A172 (cell line): ENCODE measurements around the gene GABBR1. TPM values are rescaled to one million over a fixed set of nuclear protein-coding genes. Genes with fewer than 3 reads are reported as not detected.

Experiments used
- DNase-seq: peaks from one replicate; pipeline ENCODE4 v3.0.0-alpha.2; 2015; ENCODE audit warnings: low spot score
- total RNA-seq: library from RNA; depleted of rRNA; stranded (reverse); fragments of >200 nt; shearing (Covaris generic); gene quantifications from 2 replicates; pipeline ENCODE4 v1.2.3, GENCODE V29; 2014

GABBR1 gene
- total RNA-seq, 1 experiment from 2014 or later = 1.3 TPM

DNA sequence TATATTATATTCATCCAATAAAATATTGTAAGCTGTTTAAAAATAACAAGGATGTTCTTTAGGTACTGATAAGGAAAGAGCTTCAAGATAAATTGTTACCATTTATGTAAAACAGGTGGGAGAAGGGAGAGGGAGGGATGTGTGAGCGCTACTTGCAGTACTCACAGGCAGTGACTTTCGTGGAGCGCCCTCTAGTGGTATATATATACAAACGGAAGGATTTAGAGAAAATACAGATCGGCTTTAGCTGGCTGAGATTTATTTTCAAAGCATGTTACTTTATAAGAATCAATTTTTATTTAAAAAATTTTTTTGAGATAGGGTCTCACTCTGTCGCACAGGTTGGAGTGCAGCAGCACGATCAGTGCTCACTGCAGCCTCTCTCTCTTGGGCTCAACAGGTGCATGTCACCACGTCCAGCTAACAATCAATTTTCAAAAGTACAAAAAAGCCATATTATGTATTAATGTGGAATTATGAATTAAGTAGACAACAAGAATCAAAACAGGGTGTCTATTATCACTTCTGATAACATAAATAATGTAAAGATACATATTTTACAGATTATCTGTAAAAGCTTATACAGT, 20.6 kb upstream of the GABBR1 start:
- DNase-seq = peak; percentile 57

- DNase-seq = no peak
These were observed 19.2 kb upstream of the GABBR1 start for GRCh38 chr6:29652198-29652584.

- no peak for DNase-seq
These were observed 18.6 kb upstream of the GABBR1 start for GRCh38 chr6:29651413-29652197.

- peak; percentile 94 for DNase-seq
These were observed 17.0 kb upstream of the GABBR1 start for GRCh38 chr6:29649701-29650673.

DNA sequence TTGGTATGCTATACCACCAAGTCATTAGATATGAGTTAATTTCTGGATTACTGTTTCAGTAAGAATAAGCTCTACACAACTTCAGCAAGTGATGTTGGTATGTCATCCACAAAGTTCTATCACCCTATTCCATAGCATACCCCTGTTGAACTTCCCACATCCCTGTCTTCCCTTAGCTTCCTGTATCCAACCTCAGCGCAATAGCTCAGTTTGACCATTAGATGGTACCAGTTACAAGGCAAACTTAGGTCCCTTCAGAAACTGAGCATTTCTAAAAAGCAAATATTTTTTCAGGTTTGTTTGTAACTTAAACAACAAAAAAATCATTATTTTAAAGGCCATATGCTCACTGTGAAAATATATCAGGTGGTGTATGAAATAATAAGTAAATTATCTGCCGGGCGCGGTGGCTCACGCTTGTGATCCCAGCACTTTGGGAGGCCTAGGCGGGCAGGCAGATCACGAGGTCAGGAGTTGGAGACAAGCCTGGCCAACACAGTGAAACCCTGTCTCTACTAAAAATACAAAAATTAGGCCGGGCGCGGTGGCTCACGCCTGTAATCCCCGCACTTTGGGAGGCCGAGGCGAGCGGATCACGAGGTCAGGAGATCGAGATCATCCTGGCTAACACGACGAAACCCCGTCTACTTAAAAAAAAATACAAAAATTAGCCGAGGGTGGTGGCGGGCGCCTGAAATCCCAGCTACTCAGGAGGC, 15.1 kb upstream of the GABBR1 start:
- DNase-seq = peak; percentile 30

- DNase-seq = no peak
These were observed 8.6 kb upstream of the GABBR1 start for GRCh38 chr6:29641430-29642148.

- no peak for DNase-seq
These were observed 4.3 kb upstream of the GABBR1 start for GRCh38 chr6:29637247-29637646.

- DNase-seq = peak; percentile 13
These were observed 537 bp upstream of the GABBR1 start for GRCh38 chr6:29633534-29633905.

GRCh38 chr6:29631860-29632731, 887 bp downstream of the GABBR1 start:
- peak; percentile 67 for DNase-seq

GRCh38 chr6:29631209-29631810, 1.7 kb downstream of the GABBR1 start:
- no peak for DNase-seq

GRCh38 chr6:29630315-29630714, 2.7 kb downstream of the GABBR1 start:
- no peak for DNase-seq

DNA sequence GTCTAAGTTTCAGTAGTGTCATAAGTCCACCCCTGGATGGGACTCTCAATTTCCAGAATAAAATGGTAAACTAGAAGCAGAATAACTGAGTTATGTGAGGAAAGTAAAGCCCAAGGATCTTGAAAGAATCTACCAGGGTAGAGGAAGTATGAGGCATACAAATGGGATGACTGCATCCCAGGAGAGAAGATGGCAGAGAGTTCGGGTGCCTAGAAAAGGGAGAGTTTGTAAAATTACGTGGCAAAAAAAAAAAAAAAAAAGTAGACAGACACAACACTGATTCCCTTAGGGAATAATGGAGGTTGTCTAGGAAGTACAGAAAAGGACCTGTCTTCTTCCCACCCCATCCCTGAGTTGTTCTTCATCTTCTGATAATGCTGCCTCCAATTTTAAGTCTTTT, 3.4 kb downstream of the GABBR1 start:
- no peak for DNase-seq

DNA sequence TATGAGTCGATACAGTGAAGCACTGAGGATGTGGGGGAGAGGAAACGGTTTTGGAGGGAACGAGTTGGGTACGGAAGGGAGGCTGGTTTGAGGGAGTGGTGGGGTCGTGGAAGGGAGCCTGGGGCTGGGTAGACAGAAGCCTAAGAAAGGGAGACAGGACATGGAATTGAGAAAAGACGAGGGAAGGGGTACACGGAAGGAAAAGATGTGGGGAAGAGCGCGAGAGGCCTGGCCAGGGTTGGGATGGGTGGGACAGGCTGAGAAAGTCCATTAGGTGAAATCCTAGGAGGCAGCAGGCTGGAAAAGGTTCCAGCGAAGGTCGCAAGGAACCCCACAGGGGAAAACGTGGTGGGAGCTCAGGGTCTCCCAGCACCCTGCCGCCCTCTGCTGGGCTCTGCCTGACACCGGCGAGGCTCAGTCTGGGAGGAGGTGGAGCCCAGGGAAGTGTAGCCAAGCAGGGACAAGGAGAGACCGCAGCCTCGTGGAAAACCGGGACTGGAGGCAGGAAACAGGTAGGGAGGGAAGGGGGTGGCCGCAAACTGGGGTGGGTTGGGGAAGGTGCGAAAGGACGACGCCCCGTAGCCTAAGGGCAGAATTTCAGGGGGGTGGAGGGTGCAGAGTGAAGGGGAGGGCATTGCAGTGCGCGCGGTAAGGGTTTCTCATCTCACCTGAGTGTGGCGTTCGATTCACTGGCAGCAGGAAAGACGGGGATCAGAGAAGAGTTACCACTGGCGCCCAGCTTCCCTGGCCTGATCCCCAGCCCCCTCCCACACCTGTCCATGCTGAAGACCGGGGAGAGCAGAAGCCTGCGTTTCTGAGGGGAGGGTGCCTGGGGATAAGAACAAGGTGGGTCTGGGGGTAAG, 4.3 kb downstream of the GABBR1 start:
- DNase-seq = peak; percentile 66

DNA sequence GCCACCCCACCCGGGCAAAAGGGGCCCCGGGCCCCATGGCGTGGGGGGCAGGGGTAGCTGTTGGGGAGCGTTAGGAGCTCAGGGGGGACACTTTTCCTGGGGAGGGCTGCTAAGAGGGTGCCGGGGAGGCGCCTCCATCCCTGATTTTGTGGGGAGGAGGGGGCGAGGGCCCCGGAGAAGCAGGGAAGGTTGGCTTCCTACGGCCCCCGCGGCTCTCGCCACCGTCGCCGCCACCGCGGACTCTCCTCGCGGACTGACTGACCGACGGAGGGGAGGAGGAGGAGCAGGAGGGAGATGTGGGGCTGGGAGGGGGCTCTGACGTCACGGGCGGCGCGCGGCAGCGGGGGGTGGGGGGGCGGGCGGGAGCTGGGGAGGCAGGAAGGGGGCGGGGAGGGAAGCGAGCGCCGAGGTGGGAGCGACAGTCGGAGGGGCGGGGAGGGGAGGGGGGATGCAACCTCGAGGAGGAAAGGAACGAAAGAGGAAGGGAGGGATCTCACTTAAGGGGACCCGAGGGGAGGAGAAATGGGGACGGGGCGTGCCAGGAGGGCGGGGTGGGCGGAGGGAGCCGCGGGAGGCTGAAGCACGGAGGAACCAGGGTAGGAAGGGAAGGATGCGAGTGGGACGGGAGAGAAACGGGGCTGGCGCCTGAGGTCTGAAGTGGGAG, 5.1 kb downstream of the GABBR1 start:
- DNase-seq = peak; percentile 56

GRCh38 chr6:29626948-29627754, 5.8 kb downstream of the GABBR1 start:
- no peak for DNase-seq

DNA sequence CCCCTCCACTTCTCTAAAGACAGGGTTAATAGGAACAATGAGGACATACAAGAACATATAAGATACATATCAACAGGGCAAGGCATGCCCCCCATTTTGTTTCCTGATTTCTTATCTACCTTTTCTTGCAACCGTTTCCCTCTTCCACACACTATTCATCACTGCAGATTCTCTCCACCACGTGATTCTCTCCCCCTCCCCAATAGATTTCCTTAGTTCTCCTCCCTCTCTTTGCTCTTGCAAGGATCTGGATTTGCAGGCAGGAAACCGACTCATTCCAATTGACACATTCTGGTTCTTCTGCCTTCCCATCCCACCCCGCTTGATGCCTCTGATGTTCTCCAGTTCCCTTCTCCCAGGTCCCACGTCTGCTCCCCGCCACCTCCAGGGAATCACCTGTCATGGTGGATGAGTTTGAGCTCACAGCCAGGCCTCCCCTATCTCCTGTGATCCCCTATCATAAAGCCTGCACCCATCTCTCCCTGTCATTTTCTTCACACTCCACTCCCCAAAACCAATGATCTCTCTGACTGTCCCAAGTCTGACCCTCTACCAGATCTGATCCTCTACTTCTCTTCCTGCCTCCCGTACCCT, 7.5 kb downstream of the GABBR1 start:
- no peak for DNase-seq

- DNase-seq = no peak
These were observed 8.4 kb downstream of the GABBR1 start for GRCh38 chr6:29624520-29624961.
